ENCODE measurements around the gene MAGI3. TPM values are rescaled to one million over a fixed set of nuclear protein-coding genes. Genes with fewer than 3 reads are reported as not detected.

Gene MAGI3
- total and polyA plus RNA-seq, 2 of the 13 experiments (the other 11 are each of a cell fraction or from before 2014, with no cell fraction given), result 4.0 to 11.8 TPM

DNA sequence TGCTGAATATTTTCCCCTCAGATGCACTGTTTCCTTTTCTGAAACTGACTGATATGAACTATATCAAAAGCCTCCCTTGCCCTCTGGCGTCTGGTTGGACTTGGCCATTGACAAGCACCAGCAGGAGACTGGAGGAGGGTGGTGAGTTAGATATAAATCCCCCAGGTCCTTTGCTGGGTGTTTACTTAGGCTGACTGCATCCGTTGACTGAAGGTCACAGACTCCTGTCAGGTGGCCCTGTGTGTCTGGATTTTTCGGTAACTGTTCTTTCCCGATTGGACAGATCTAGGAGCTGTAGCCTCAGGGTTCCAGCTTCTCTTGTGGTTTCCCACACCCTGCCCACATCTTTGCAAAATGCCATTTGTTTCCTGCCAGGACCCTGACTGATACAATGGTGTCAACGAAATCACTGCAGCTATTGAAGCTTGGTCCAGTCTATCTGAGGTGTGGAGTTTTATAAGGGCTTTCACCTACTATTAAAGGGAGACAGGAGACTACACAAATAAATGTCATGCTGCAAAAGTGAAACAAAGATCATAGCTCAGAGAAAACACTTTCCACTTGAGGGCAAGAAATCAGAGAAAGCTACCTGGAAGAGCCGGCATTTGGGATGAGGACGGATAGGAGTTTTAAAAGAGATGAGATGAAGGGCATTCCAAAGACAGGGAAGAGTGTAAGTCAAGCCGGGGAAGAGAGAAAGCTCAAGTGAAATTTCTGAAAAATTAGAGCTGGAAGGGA, 1.5 kb upstream of the MAGI3 start (continued):
- TF ChIP-seq, protein P1, sequence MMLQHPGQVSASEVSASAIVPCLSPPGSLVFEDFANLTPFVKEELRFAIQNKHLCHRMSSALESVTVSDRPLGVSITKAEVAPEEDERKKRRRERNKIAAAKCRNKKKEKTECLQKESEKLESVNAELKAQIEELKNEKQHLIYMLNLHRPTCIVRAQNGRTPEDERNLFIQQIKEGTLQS (CRISPR knock-in tag; IDR thresholded peaks at IDR 0.05), result no peak
- TF ChIP-seq THAP9 (CRISPR knock-in tag; IDR thresholded peaks at IDR 0.05; ENCODE audit: borderline replicate concordance) (no peak), ZSCAN20 (CRISPR knock-in tag; IDR thresholded peaks at IDR 0.05; ENCODE audit: borderline replicate concordance) (no peak), ZNF839 (CRISPR knock-in tag; IDR thresholded peaks at IDR 0.05; ENCODE audit: borderline replicate concordance) (no peak), ZNF720 (CRISPR knock-in tag; IDR thresholded peaks at IDR 0.05) (no peak), ZNF678 (CRISPR knock-in tag; IDR thresholded peaks at IDR 0.05) (no peak), MXD1 (CRISPR knock-in tag; IDR thresholded peaks at IDR 0.05) (no peak), FIP1L1 (IDR thresholded peaks at IDR 0.05; ENCODE audit: borderline replicate concordance, insufficient read depth, low read depth, low read length) (no peak), MYPOP (CRISPR knock-in tag; IDR thresholded peaks at IDR 0.05) (no peak), POLR2A (IDR thresholded peaks at IDR 0.05; ENCODE audit: insufficient read depth in 1 of 2, low read depth in 2 of 2, low read length in 2 of 2) (no peak), ZSCAN22 (CRISPR knock-in tag; IDR thresholded peaks at IDR 0.05) (no peak), HNRNPK (IDR thresholded peaks at IDR 0.05; ENCODE audit: low read depth, low read length, poor library complexity, severe bottlenecking) (no peak), SP5 (CRISPR knock-in tag; IDR thresholded peaks at IDR 0.05; ENCODE audit: borderline replicate concordance, low read depth) (0 out of 2 replicates have a peak, but pooled peaks have one; percentile 18), ZNF775 (CRISPR knock-in tag; IDR thresholded peaks at IDR 0.05; ENCODE audit: borderline replicate concordance) (no peak), GABPA (IDR thresholded peaks at IDR 0.05; ENCODE audit: low read depth, low read length) (no peak), GABPA (CRISPR knock-in tag; IDR thresholded peaks at IDR 0.05; ENCODE audit: low read depth) (peak; percentile 47; the same call in 1 of the 2 replicates), ZC3H4 (CRISPR knock-in tag; IDR thresholded peaks at IDR 0.05; ENCODE audit: borderline replicate concordance) (no peak), ATF1 (CRISPR knock-in tag; IDR thresholded peaks at IDR 0.05) (peak; percentile 35; the same call in 1 of the 2 replicates), ZFP62 (CRISPR knock-in tag; IDR thresholded peaks at IDR 0.05) (no peak), RELA (CRISPR knock-in tag; IDR thresholded peaks at IDR 0.05) (no peak), ZKSCAN1 (IDR thresholded peaks at IDR 0.05; ENCODE audit: low read length) (no peak), KLF15 (CRISPR knock-in tag; IDR thresholded peaks at IDR 0.05; ENCODE audit: borderline replicate concordance) (no peak), ZNF329 (CRISPR knock-in tag; IDR thresholded peaks at IDR 0.05; ENCODE audit: low read depth) (no peak), HMGA1 (CRISPR knock-in tag; conservative IDR thresholded peaks at IDR 0.05) (no peak), BRCA1 (CRISPR knock-in tag; IDR thresholded peaks at IDR 0.05) (no peak), ZNF230 (CRISPR knock-in tag; IDR thresholded peaks at IDR 0.05) (no peak)
- TF ChIP-seq, protein P2, sequence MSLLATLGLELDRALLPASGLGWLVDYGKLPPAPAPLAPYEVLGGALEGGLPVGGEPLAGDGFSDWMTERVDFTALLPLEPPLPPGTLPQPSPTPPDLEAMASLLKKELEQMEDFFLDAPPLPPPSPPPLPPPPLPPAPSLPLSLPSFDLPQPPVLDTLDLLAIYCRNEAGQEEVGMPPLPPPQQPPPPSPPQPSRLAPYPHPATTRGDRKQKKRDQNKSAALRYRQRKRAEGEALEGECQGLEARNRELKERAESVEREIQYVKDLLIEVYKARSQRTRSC (CRISPR knock-in tag; IDR thresholded peaks at IDR 0.05; ENCODE audit: low read depth), result no peak
